Measurements from ENCODE around the gene SLC44A2. TPM values are rescaled to one million over a fixed set of nuclear protein-coding genes. Genes with fewer than 3 reads are reported as not detected.

Gene SLC44A2
- total RNA-seq, 1 donor from 2014 or later = 98.6 TPM

- H3K9me3 Mint-ChIP-seq = no peaks in the 10 kb centered on the region
Measured at GRCh38 chr19:10602330-10603083, 22.8 kb upstream of the SLC44A2 start.

DNA sequence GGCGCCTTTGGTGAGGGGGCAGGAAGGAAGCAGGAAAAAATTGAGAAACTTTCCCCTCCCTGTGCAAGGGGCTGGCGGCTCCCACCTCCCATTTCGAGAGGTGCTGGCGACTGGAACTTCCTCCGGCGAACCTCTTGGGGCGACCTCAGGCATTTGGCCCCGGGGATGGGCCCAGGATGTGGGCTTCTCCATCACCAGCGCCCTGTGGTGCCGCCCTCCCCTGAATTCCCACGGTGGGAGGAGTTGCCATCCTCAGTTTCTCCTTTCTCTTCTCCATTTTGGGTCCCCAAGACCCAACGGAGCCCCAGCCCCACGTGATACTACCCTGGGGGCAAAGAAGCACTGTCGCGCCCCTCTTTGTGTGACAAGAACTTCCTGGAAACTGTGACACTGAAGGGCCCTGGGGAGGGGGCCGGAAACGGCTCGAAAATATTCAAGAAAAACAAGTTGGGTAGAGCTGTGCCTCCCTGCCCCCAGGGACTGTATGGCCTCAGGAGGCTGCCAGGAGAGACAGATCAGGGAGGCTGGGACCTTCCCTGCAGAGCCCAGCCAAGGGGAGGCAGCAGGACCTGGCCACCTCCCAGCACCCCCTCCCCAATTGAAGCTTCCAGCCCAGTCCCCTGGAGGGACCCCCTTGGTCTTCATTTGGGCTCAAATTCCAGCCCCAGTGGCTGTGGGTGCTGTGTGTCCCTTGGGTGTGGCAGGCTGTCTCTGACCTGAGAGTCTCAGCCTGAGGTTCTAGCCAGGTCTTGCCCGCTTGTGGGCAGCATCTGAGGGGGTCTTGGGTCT, 22.1 kb upstream of the SLC44A2 start:
- peak overlapping the region; percentile 100 for H3K27ac Mint-ChIP-seq
- H3K36me3 Mint-ChIP-seq (ENCODE audit: low read depth) = peaks cover 8% of the 10 kb centered on the region
- intact Hi-C loops (cut with micrococcal nuclease) = loop anchor here (1.0 kb wide), 1 partner anchor 8 kb away; no protein-coding TSS in a partner anchor
- no peaks in the 10 kb centered on the region for H3K9me3 Mint-ChIP-seq
- H3K27me3 Mint-ChIP-seq = peaks cover 9% of the 10 kb centered on the region
- H3K4me3 Mint-ChIP-seq = peak overlapping the region; percentile 99
- DNase-seq = peak; percentile 94
- peaks cover 19% of the 10 kb centered on the region for H3K4me1 Mint-ChIP-seq

More at GRCh38 chr19:10602330-10603083, 22.8 kb upstream of the SLC44A2 start:
- Mint-ChIP-seq H3K27me3 (peaks cover 12% of the 10 kb centered on the region), H3K4me1 (peaks cover 19% of the 10 kb centered on the region), H3K36me3 (ENCODE audit: low read depth) (peaks cover 8% of the 10 kb centered on the region), H3K4me3 (peak overlapping the region; percentile 99), H3K27ac (peak overlapping the region; percentile 100)
- intact Hi-C loops (cut with micrococcal nuclease) = loop anchor here (1.0 kb wide), 3 partner anchors 7 to 52 kb away; partner anchors contain the start of genes ILF3 and KRI1
- DNase-seq = peak; percentile 95

DNA sequence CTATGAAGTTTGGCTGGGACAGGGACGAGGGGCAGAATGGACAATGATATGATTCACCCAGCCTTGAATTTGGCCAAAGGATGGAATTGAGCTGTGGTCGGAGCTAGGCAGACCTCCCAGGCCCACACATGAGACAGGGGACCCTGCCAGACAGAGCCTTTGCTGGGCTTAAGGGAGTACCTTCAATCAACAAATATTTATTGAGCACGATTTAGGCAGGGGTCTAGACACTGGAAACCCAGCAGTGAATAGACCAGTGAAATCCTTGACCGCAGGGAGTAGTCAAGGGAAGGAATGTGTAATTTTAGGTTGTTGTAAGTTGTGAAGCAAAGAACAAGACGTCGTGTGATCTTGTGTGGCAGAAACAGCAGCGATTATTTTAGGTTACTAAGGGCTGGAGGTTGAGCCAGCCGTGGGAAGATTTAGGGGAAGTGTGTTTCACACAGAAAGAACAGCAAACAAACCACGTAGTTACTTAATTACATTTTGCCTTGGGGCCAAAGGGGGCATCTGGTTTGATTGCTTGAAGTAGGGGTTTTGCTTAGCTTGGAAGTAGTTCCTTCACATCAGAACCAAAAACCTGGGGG, 21.4 kb upstream of the SLC44A2 start:
- Mint-ChIP-seq H3K36me3 (ENCODE audit: low read depth) (peaks cover 8% of the 10 kb centered on the region), H3K9me3 (no peaks in the 10 kb centered on the region)

GRCh38 chr19:10604460-10604980, 20.8 kb upstream of the SLC44A2 start:
- Mint-ChIP-seq H3K4me3 (peak overlapping the region; percentile 99), H3K27ac (peak overlapping the region; percentile 100), H3K4me1 (peaks cover 19% of the 10 kb centered on the region), H3K27me3 (peaks cover 8% of the 10 kb centered on the region), H3K36me3 (ENCODE audit: low read depth) (peaks cover 8% of the 10 kb centered on the region), H3K9me3 (no peaks in the 10 kb centered on the region)
- intact Hi-C loops (cut with micrococcal nuclease) = no loop called here
- DNase-seq = peak; percentile 73

More for the DNA sequence above, 21.4 kb upstream of the SLC44A2 start:
- intact Hi-C loops (cut with micrococcal nuclease) = loop anchor here (1.0 kb wide), 1 partner anchor 9 kb away; no protein-coding TSS in a partner anchor
- peak; percentile 81 for DNase-seq
- Mint-ChIP-seq H3K27ac (peak overlapping the region; percentile 100), H3K4me3 (peak overlapping the region; percentile 99), H3K27me3 (peaks cover 9% of the 10 kb centered on the region), H3K4me1 (peaks cover 19% of the 10 kb centered on the region)

- no peak overlapping the region for H3K4me3 Mint-ChIP-seq
- no peaks in the 10 kb centered on the region for H3K9me3 Mint-ChIP-seq
- H3K27me3 Mint-ChIP-seq = no peaks in the 10 kb centered on the region
- no peak overlapping the region for H3K27ac Mint-ChIP-seq
- intact Hi-C loops (cut with micrococcal nuclease) = no loop called here
- DNase-seq = no peak
- peaks cover 16% of the 10 kb centered on the region for H3K36me3 Mint-ChIP-seq (ENCODE audit: low read depth)
- peaks cover 3% of the 10 kb centered on the region for H3K4me1 Mint-ChIP-seq
Measured at GRCh38 chr19:10611907-10612306, 13.4 kb upstream of the SLC44A2 start.

- no peaks in the 10 kb centered on the region for H3K9me3 Mint-ChIP-seq
- no peak for DNase-seq
- H3K36me3 Mint-ChIP-seq (ENCODE audit: low read depth) = peaks cover 17% of the 10 kb centered on the region
- peaks cover 5% of the 10 kb centered on the region for H3K4me1 Mint-ChIP-seq
- intact Hi-C loops (cut with micrococcal nuclease) = no loop called here
- no peak overlapping the region for H3K27ac Mint-ChIP-seq
- no peak overlapping the region for H3K4me3 Mint-ChIP-seq
- H3K27me3 Mint-ChIP-seq = no peaks in the 10 kb centered on the region
Measured at GRCh38 chr19:10612499-10613119, 12.7 kb upstream of the SLC44A2 start.

DNA sequence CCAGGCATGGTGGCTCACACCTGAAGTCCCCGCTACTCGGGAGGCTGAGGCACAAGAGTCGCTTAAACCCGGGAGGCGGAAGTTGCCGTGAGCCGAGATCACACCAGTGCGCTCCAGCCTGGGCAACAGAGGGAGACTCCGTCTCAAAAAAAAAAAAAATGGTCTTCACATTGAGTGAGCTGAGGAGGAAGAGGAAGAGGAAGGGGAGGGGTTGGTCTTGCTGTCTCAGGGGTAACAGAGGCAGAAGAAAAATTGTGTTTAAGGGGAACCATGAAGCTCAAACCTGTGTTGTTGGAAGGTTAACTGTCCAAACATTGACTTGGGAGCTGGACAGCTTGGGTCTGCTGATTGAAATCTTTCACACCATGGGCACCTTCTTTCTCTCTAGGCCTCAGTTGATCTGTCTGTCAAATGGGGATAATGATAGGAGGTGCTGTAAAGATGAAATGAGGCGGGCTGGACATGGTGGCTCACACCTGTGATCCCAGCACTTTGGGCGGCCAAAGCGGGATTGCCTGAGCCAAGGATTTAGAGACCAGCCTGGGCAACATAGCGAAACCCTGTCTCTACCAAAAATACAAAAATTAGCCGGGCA, 9.8 kb upstream of the SLC44A2 start:
- no peaks in the 10 kb centered on the region for H3K9me3 Mint-ChIP-seq
- H3K4me3 Mint-ChIP-seq = no peak overlapping the region
- intact Hi-C loops (cut with micrococcal nuclease) = no loop called here
- DNase-seq = no peak
- H3K27me3 Mint-ChIP-seq = no peaks in the 10 kb centered on the region
- H3K27ac Mint-ChIP-seq = peak overlapping the region; percentile 20
- H3K4me1 Mint-ChIP-seq = peaks cover 6% of the 10 kb centered on the region
- H3K36me3 Mint-ChIP-seq (ENCODE audit: low read depth) = peaks cover 19% of the 10 kb centered on the region

DNA sequence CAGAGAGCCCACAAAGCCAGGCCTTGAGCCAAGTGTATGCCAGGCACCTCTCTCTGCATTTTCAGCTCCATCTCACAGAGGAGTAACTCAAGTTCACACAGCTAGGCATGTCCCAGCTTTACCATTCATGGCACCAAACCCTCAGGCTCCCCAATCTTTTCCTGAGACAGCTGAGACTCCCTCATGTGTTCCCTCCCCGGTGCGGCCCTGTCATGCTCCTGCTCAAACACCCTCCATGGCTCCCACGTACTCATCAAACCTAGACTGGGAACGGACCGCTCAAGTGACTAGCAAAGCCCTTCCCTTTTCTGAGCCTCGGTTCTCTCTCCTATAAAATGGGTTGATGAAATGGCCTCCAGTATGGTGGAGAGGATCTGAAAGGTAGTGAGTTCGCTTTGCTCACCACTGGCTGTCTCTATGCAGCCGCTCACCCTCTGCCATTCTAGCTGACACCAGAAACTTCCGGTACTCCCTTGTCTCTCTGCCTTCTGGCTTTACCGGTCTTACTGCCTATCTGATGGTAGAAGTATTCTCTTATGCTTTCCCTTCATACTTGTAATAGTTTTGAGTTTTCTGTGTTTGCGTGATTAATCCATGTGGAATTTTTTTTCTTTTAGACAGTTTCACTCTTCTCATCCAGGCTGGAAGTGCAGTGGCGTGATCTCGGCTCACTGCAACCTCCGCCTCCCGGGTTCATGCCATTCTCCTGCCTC, 7.8 kb upstream of the SLC44A2 start:
- H3K36me3 Mint-ChIP-seq (ENCODE audit: low read depth) = peaks cover 24% of the 10 kb centered on the region
- H3K27ac Mint-ChIP-seq = peak overlapping the region; percentile 26
- H3K27me3 Mint-ChIP-seq = no peaks in the 10 kb centered on the region
- H3K4me1 Mint-ChIP-seq = peaks cover 19% of the 10 kb centered on the region
- intact Hi-C loops (cut with micrococcal nuclease) = no loop called here
- DNase-seq = no peak
- H3K4me3 Mint-ChIP-seq = no peak overlapping the region
- H3K9me3 Mint-ChIP-seq = no peaks in the 10 kb centered on the region

DNA sequence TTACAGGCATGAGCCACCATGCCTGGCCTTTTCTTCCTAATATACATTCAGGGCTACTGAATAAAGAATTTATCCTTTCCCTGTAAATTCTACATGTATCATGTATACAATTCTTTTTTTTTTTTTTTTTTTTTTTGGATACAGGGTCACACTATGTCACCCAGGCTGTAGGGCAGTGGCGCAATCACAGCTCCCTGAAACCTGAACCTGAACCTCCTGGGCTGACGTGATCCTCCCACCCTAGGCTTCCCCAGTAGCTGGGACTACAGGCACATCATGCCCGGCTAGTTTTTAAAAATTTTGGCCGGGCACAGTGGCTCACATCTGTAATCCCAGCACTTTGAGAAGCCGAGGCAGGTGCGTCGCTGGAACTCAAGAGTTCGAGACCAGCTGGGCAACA, 6.5 kb upstream of the SLC44A2 start:
- no peaks in the 10 kb centered on the region for H3K9me3 Mint-ChIP-seq
- H3K27me3 Mint-ChIP-seq = no peaks in the 10 kb centered on the region
- no peak overlapping the region for H3K4me3 Mint-ChIP-seq
- H3K27ac Mint-ChIP-seq = no peak overlapping the region
- intact Hi-C loops (cut with micrococcal nuclease) = no loop called here
- peaks cover 16% of the 10 kb centered on the region for H3K36me3 Mint-ChIP-seq (ENCODE audit: low read depth)
- no peak for DNase-seq
- H3K4me1 Mint-ChIP-seq = peaks cover 24% of the 10 kb centered on the region

DNA sequence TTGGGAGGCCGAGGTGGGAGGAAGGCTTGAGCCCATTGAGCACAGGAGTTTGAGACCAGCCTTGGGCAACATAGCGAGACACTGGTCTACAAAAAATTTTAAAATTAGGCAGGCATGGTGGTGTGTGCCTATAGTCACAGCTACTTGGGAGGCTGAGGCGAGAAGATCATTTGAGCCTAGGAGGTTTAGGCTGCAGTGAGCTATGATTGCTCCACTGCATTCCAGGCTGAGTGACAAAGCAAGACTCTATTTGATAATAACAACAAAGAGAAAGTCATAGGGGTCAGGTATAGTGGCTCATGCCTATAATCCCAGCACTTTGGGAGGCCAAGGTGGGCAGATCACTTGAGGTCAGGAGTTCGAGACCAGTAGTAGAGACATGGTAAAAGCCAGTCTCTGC, 4.6 kb upstream of the SLC44A2 start:
- Mint-ChIP-seq H3K4me1 (peaks cover 29% of the 10 kb centered on the region), H3K4me3 (no peak overlapping the region), H3K9me3 (no peaks in the 10 kb centered on the region), H3K27me3 (no peaks in the 10 kb centered on the region), H3K36me3 (ENCODE audit: low read depth) (peaks cover 8% of the 10 kb centered on the region), H3K27ac (peak overlapping the region; percentile 42)
- intact Hi-C loops (cut with micrococcal nuclease) = no loop called here
- no peak for DNase-seq

- Mint-ChIP-seq H3K36me3 (ENCODE audit: low read depth) (peaks cover 11% of the 10 kb centered on the region), H3K27me3 (no peaks in the 10 kb centered on the region), H3K27ac (no peak overlapping the region), H3K4me3 (no peak overlapping the region), H3K4me1 (peaks cover 31% of the 10 kb centered on the region), H3K9me3 (no peaks in the 10 kb centered on the region)
- intact Hi-C loops (cut with micrococcal nuclease) = no loop called here
- no peak for DNase-seq
Measured at GRCh38 chr19:10621966-10622365, 3.4 kb upstream of the SLC44A2 start.

DNA sequence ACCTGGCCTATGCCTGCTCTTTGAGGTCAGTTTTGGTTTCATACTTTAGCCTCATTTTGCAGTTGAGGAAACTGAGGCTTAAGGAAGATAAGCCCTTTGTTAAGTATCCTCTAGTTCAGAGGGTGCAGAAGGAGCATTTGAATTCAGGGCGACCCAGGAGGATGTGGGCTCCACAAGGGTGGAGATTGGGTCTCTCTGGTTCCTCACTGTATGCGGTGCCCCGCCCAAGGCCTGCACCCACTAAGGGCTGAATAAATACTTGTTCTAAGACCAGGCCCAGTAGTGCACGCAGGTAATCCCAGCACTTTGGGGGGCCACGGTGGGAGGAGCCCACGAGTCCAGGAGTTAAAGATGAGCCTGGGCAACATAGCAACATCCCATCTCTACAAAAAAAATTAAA, 768 bp upstream of the SLC44A2 start:
- Mint-ChIP-seq H3K4me3 (peak overlapping the region; percentile 39), H3K4me1 (peaks cover 29% of the 10 kb centered on the region), H3K36me3 (ENCODE audit: low read depth) (peaks cover 19% of the 10 kb centered on the region), H3K27ac (peak overlapping the region; percentile 72), H3K27me3 (no peaks in the 10 kb centered on the region), H3K9me3 (no peaks in the 10 kb centered on the region)
- intact Hi-C loops (cut with micrococcal nuclease) = no loop called here
- DNase-seq = peak; percentile 78

Measured in activated CD4-positive, alpha-beta T cell treated with anti-CD3 and anti-CD28 coated beads, Interleukin-2, amount 10 ng/mL, durations not matched to agents 24 days and 14 days (primary cell).